ENCODE results near the gene ZNF439.
"Not testable (repeated sequence)": the region's sequence is repeated elsewhere in the genome, so short reads cannot be mapped to it uniquely, and the experiment has no call there.

ZNF439 gene

DNA sequence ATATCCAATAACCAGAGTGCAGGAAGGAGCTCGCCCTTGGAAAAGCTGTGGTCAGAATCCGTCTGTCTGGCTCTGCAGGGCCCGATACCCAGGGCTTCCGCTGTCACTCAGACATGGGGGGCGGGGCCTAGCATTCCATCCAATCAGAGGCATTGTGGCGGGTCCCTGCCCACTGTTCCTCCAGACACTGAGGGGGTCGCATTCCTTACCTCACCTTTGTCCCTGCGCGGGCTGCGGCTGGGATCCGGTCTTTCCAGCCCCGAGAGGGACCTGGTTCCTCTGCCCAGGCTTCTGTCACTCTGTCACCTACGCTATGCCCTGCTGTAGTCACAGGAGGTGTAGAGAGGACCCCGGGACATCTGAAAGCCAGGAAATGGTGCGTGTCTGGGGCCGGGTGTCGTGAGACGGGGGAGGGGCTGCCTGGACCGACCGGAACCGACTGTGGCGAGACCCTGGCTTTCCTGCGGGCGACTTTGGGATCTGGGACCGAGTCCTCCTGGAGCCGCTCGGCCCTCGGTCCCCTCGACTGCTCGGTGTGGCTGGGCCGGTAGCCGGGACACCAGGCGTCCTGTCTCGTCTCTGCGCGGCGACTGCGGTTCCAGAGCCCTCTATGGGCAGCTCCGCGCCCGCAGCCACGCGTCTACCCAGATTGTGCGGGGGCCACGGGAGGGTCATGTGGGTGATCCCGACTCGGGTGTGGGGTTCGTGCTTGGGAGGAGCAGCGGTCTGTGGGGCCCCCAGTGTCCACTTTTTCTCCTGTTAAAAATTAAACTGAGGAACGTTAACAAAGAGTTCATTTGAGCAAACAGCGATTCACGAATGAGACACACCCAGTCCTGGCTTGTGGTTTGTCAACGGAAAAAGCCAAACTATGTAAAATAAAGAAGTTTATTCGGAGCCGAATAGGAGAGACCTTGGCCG is 39.3 kb downstream of the ZNF439 start, which contains the start of gene ZNF69:
ZNF69 (plus strand) TSS at position 172 of the 921 bp plus-strand sequence; CDS start at position 314, 142 bp downstream.
- TF ChIP-seq, protein P1, sequence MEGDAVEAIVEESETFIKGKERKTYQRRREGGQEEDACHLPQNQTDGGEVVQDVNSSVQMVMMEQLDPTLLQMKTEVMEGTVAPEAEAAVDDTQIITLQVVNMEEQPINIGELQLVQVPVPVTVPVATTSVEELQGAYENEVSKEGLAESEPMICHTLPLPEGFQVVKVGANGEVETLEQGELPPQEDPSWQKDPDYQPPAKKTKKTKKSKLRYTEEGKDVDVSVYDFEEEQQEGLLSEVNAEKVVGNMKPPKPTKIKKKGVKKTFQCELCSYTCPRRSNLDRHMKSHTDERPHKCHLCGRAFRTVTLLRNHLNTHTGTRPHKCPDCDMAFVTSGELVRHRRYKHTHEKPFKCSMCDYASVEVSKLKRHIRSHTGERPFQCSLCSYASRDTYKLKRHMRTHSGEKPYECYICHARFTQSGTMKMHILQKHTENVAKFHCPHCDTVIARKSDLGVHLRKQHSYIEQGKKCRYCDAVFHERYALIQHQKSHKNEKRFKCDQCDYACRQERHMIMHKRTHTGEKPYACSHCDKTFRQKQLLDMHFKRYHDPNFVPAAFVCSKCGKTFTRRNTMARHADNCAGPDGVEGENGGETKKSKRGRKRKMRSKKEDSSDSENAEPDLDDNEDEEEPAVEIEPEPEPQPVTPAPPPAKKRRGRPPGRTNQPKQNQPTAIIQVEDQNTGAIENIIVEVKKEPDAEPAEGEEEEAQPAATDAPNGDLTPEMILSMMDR (IDR thresholded peaks at IDR 0.05; ENCODE audit: low read depth, low read length, missing control alignments), result peak; percentile 22
- peak within 1 kb of the TSS; percentile 74 for H3K4me3 ChIP-seq (ENCODE audit: low read depth, low read length)
- in situ Hi-C loops (cut with HindIII; ENCODE audit: low sequenced_read_pairs), result no loop called here
- DNase-seq (ENCODE audit: low read depth), result peak; percentile 27

DNA sequence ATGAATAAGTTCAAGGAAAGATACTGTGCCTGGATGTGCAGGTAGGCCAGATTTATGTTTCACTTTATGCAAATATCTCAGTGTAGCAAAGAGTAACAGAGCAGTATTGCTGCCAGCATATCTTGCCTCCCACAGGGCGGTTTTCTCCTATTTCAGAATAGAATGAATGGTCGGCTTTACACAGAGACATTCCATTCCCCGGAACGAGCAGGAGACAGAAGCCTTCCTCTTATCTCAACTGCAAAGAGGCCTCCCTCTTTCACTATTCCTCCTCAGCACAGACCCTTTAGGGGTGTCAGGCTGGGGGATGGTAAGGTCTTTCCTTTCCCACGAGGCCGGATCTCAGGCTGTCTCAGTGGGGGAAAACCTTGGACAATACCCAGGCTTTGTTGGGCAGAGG is 41.4 kb downstream of the ZNF439 start:
- in situ Hi-C loops (cut with HindIII; ENCODE audit: low sequenced_read_pairs), result not testable (repeated sequence)
- DNase-seq (ENCODE audit: low read depth), result peak; percentile 36

DNA sequence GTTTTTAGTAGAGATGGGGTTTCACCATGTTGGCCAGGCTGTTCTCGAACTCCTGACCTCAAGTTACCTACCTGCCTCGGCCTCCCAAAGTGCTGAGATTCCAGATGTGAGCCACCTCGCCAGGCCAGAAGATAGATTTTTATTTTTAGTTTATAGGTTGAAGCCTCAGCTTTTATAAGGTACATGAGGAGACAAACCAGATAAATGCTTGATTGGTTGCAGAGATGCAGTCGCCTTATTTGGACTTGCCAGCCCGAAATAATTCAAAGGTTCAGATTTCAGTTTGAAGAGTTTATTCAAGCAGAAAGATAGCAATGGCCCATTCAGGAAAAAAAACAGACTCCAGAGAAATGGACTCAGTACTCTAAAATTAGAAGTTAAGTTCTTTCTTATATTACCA is 42.1 kb downstream of the ZNF439 start:
- no peak for DNase-seq (ENCODE audit: low read depth)
- no peak overlapping the region for H3K4me3 ChIP-seq (ENCODE audit: low read depth, low read length)
- in situ Hi-C loops (cut with HindIII; ENCODE audit: low sequenced_read_pairs), result no loop called here
- TF ChIP-seq, protein P1 (IDR thresholded peaks at IDR 0.05; ENCODE audit: low read depth, low read length, missing control alignments), result no peak

More for the DNA sequence above, 41.4 kb downstream of the ZNF439 start:
- H3K4me3 ChIP-seq (ENCODE audit: low read depth, low read length), result not testable (repeated sequence)

DNA sequence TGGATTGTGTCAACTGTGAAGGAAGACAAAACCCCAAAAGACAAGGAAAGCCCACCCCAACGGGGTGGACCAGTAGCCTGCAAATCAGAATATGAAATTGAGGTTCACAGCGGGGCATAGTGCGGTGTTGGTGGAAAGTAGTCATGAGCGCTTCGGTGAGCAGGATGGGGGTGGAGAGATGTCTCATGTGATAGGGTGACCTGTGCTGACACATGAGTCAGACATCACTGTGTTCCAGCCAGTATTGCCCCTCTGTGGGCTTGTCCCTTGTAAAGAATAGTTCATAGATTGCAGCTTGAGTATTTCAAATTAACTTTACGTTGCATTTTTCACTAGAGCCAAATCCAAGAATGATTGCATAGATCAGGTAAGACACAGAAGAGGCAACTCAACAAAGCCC is 46.3 kb downstream of the ZNF439 start:
- DNase-seq (ENCODE audit: low read depth), result no peak
- no peak overlapping the region for H3K4me3 ChIP-seq (ENCODE audit: low read depth, low read length)
- in situ Hi-C loops (cut with HindIII; ENCODE audit: low sequenced_read_pairs), result no loop called here
- TF ChIP-seq, protein P1 (IDR thresholded peaks at IDR 0.05; ENCODE audit: low read depth, low read length, missing control alignments), result no peak

DNA sequence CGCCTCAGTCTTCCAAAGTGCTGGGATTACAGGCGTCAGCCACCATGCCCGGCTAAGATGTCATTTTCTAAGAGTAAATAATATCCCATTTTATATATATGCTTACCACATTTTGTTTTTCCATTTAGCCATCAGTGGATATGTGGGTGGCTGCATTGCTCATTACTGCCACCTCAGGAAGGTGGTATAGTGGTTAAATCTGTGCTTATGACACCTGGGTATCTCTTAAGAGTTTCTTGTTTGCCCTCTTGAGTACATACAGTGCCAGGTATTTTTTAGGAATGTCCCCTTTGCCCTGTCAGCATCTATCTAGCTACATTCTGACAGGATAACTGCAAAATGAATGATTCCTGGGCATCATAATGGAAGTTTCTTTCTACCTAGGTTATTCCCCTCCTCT is 53.7 kb downstream of the ZNF439 start:
- in situ Hi-C loops (cut with HindIII; ENCODE audit: low sequenced_read_pairs), result no loop called here
- TF ChIP-seq, protein P1 (IDR thresholded peaks at IDR 0.05; ENCODE audit: low read depth, low read length, missing control alignments), result no peak
- DNase-seq (ENCODE audit: low read depth), result no peak
- no peak overlapping the region for H3K4me3 ChIP-seq (ENCODE audit: low read depth, low read length)

DNA sequence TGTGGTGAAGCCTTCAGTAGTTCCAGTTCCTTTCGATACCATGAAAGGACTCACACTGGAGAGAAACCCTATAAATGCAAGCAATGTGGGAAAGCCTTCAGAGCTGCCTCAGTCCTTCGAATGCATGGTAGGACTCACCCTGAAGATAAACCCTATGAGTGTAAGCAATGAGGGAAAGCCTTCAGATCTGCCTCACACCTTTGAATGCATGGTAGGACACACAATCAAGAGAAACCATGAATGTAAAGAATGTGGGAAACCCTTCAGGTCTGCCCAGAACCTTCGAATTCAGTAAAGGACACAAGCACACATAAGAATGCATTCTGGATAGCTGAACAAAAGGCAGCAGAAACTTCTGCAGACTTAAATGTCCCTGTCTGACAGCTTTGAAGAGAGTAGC is 57.4 kb downstream of the ZNF439 start:
- in situ Hi-C loops (cut with HindIII; ENCODE audit: low sequenced_read_pairs), result no loop called here
- DNase-seq (ENCODE audit: low read depth), result no peak
- no peak overlapping the region for H3K4me3 ChIP-seq (ENCODE audit: low read depth, low read length)
- TF ChIP-seq, protein P1 (IDR thresholded peaks at IDR 0.05; ENCODE audit: low read depth, low read length, missing control alignments), result no peak

DNA sequence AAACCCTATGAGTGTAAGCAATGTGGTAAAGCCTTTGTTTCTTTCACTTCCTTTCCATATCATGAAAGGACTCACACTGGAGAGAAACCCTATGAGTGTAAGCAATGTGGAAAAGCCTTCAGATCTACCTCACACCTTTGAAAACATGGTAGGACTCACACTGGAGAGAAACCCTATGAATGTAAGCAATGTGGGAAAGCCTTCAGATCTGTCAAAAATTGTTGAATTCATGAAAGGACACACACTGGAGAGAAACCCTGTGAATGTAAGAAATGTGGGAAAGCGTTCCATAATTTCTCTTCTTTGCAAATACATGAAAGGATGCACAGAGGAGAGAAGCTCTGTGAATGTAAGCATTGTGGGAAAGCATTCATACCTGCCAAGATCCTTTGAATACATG is 63.4 kb downstream of the ZNF439 start:
- in situ Hi-C loops (cut with HindIII; ENCODE audit: low sequenced_read_pairs); DNase-seq (ENCODE audit: low read depth); H3K4me3 ChIP-seq (ENCODE audit: low read depth, low read length): not testable (repeated sequence)

DNA sequence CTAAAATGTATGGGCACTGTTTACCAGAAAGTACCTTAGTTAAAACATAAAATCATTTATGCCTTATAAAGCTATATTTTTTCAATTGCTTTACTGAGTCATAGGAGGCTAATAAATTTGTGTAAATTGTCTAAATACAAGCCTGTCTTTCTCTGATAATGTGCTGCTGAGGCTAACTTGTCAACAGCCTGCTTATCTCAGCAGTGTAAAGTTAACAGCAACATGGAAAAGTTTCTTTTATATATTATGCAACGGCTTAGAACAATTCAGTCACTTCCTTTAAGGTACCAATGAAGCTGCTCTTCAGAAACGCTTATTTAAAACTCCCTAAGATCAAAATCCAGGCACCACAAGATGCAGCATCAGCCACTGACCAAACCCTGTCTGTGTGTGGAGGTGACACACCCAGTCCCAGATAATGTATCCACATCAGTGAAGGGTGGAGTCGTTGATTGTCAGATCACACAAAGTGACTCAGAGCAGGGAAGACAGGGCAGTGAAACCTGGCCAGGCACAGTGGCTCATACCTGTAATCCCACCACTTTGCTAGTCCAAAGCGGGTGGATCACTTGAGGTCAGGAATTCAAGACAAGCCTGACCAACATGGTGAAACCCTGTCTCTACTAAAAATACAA is 66.0 kb downstream of the ZNF439 start:
- DNase-seq (ENCODE audit: low read depth); in situ Hi-C loops (cut with HindIII; ENCODE audit: low sequenced_read_pairs); H3K4me3 ChIP-seq (ENCODE audit: low read depth, low read length): not testable (repeated sequence)
